Mucosa of gallbladder (tissue), 1 donor: ENCODE data around the gene ANKRD40CL. TPM values are rescaled to one million over a fixed set of nuclear protein-coding genes. Genes with fewer than 3 reads are reported as not detected.

Experiments
- DNase-seq: peaks from one replicate; pipeline ENCODE4 v3.0.0-alpha.2; 2020; ENCODE audit warnings: low spot score
- total RNA-seq: library from RNA; stranded (reverse); gene quantifications from one replicate; pipeline ENCODE4 v1.2.1, GENCODE V29; 2021
- donor health status: DM: no; HTN: no; CAD: no.

Gene ANKRD40CL
- total RNA-seq, 1 donor from 2014 or later: 10.9 TPM

DNA sequence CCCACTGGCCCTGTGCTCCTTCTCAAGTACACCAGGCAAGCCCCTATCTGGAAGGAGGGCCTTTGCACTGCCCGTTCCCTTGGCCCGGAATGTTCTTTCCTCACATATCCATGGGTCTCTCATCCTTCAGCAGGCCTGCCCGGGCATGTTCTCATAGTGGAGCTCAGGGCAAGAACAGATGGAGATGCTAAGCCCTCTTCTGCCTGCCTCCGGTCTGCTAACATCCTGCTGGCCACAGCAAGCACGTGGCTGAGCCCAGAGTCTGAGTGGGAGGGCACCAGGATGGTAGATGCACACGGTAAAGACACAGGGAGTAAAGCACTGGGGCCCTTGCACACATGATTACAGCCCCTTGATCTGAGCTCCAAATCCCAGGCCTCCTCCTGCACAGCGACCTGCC is 19.8 kb upstream of the ANKRD40CL start:
- DNase-seq: no peak

DNA sequence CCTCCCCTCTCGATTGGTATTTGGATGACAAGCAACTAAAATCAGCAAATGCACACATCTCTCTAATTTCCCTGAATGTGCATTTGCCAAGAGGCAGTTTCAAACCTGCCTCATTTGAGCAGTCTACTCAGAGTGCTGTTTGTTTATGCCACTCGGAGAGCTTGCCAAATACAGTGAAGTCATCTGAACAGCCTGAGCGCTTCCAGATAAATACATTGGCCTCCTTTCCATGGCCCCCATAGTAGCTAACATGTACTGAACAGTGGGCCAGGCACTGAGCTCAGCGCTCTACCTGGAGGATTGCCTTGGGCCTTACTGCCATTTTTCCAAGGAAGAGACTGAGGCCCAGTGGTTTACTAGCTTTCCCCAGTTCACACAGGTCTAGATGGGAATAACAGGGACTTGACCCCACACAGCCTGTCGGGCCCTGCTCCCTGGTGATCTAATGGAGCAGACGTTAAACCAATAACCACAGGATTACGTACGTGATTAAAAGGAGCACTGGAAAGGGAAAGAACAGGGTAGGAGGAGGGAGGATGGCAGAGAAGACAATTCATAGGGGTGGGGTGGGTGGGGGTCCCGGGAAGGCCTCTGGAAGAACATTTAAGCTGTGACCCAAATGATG is 18.7 kb upstream of the ANKRD40CL start:
- DNase-seq: peak; percentile 51

DNA sequence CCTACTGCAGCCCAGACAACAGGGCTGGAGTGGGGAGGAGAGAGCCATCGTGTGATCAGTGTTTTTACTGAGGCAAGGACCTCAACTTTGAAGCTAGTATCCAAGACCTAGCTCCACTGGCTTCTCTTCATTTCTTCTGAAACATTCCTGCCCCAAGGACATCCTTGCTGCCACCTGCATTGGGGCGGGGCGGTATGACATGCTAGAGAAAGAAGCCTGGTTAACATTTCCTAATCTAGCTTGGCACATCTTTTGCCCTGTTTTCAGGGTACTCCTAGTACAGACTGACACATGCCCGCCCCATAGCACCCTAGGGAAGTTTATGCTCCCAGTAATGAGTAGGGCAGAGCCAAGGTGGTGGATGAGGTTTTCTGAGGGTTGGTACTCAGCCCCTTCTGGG is 17.8 kb upstream of the ANKRD40CL start:
- no peak for DNase-seq

DNA sequence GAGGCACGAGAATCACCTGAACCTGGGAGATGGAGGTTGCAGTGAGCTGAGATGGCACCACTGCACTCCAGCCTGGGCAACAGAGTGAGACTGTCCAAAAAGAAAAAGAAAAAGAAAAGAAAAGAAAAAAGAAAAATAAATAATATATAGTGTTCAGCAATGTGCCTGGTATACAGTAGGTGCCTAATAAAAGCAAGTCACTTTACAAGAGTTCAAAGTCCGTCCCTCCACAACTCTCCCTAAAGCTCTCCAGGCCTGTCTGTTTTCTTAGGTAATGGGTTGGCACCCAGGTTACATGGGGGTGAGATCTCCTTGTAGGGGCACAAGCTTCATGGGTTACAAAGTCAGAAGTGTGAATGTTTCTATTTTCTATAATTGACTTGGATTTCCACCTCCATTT is 16.6 kb upstream of the ANKRD40CL start:
- no peak for DNase-seq

- DNase-seq: peak; percentile 88
Observed at GRCh38 chr17:50783193-50783660, 15.9 kb upstream of the ANKRD40CL start.

- DNase-seq: no peak
Observed at GRCh38 chr17:50781167-50781566, 13.8 kb upstream of the ANKRD40CL start.

GRCh38 chr17:50779747-50780353 is 12.5 kb upstream of the ANKRD40CL start:
- DNase-seq: no peak

GRCh38 chr17:50778988-50779387 is 11.7 kb upstream of the ANKRD40CL start:
- DNase-seq: no peak

- DNase-seq: no peak
Observed at GRCh38 chr17:50778471-50778870, 11.2 kb upstream of the ANKRD40CL start.

DNA sequence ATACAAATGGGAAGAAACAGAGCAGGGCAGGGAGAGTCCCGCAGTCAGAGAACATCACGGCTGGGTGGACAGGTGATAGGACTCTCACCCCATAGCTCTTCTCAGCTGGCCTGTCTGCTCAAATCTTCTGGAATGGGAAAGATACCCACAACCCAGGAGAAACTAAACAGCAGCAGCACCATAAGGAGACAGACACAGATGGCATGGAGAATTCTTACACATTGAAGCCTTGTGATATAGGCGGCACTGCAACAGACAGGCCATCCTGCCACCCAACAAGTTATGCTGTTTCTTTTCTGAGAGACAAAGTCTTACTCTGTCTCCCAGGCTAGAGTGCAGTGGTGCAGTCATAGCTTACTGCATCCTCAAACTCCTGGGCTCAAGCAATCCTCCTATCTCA is 8.6 kb upstream of the ANKRD40CL start:
- no peak for DNase-seq

GRCh38 chr17:50774225-50774803 is 7.0 kb upstream of the ANKRD40CL start:
- no peak for DNase-seq

GRCh38 chr17:50771991-50772785 is 4.9 kb upstream of the ANKRD40CL start:
- DNase-seq: no peak

DNA sequence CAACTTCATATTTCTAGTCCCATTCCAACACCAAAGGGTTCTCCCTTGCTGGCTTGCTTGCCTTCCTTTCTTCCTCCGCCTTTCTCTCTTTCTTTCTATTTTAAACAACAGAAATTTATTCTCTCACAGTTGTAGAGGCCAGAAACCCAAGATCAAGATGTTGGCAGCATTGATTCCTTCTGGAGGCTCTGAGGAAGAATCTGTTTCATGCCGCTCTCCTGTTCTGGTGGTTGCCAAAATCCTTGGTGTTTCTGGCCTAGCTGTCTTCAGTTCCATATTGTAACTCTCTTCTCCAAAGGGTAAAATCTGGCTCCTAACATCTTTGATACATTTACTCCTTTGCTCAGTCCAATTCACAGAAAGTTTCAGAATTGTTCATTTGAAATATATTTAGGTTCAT is 3.0 kb upstream of the ANKRD40CL start:
- no peak for DNase-seq

- DNase-seq: no peak
Observed at GRCh38 chr17:50769884-50770283, 2.6 kb upstream of the ANKRD40CL start.

- DNase-seq: peak; percentile 94
Observed at GRCh38 chr17:50768346-50768761, 1.0 kb upstream of the ANKRD40CL start.

GRCh38 chr17:50767030-50767429 is 288 bp downstream of the ANKRD40CL start:
- DNase-seq: no peak

- no peak for DNase-seq
Observed at GRCh38 chr17:50766222-50767023, 895 bp downstream of the ANKRD40CL start.

GRCh38 chr17:50765454-50766221 is 1.7 kb downstream of the ANKRD40CL start:
- no peak for DNase-seq

DNA sequence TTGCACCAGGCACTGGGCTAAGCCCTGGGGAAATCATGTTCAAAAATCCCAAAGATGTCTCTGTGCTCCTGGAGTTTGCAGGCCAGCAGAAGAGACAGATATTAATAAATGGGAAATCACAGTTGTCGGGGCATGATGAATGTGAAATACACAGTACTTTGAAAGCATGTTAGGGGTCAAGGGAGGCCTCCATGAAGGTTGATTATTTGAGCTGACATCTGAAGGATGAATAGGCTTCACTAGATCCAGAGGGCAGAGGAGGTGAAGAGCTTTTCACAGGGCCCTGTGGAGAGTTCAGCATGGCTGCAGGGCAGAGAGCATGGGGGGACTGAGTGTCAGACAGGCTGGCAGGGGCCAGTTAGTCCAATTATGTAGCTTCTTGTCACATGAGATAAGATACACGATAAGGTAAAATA is 2.6 kb downstream of the ANKRD40CL start:
- DNase-seq: no peak

DNA sequence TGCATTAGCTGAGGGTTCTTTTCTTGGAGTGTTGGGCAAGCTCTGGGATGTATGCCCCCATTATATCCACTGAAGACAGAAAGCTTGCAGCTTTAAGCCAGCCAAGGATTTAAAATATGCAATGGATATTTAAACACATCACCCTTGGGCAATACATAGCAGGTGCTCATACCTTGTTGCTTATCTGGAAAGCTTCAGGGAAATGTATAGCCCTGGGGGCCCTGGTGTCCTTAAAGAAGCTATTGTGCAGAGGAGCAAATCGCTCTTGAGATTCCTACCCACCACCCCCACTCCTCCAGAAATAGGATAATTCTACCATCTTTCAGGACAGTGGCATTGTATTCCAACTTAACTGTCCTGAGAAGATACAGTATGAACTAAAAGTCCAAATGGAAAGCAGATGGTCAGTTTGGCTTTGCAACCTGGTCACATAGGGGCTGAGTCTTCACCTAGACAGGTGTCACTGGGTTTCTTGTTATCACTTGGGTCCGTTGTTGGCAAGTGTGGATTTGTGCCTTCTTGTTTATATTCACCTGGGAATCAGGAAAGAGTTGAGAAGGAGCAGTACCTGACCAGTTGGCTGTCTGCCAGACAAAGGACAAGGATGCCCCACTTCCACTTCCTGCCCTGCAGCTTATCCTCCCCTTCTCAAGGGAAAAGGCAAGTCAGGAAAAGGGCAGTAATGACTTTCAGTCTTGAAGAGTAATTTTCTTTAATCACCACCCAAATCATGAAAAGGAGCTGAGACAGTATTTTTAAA is 3.4 kb downstream of the ANKRD40CL start:
- DNase-seq: no peak
